Fibroblast of villous mesenchyme (primary cell): ENCODE data around the gene HHEX. TPM values are rescaled to one million over a fixed set of nuclear protein-coding genes. Genes with fewer than 3 reads are reported as not detected.

Experiments
- DNase-seq: peaks from one replicate; pipeline ENCODE4 v3.0.0-alpha.2; 2010; ENCODE audit warnings: low read depth
- H3K4me3 ChIP-seq: 2 replicates; pipeline ENCODE4 v1.5.1; 2011; ENCODE audit warnings: low read depth, mild to moderate bottlenecking, low read length
- total RNA-seq: library from RNA; depleted of rRNA; stranded (reverse); fragments of >200 nt; gene quantifications from 2 replicates; pipeline ENCODE4 v1.2.3, GENCODE V29; 2012
- TF ChIP-seq, protein P1 (sequence below): IDR thresholded peaks from 2 replicates; pipeline ENCODE4 v1.5.1; 2012; ENCODE audit warnings: low read depth, mild to moderate bottlenecking, low read length; ENCODE audit not compliant: insufficient read depth

HHEX gene
- total RNA-seq, 1 donor: 0.43 TPM

- TF ChIP-seq, protein P1, sequence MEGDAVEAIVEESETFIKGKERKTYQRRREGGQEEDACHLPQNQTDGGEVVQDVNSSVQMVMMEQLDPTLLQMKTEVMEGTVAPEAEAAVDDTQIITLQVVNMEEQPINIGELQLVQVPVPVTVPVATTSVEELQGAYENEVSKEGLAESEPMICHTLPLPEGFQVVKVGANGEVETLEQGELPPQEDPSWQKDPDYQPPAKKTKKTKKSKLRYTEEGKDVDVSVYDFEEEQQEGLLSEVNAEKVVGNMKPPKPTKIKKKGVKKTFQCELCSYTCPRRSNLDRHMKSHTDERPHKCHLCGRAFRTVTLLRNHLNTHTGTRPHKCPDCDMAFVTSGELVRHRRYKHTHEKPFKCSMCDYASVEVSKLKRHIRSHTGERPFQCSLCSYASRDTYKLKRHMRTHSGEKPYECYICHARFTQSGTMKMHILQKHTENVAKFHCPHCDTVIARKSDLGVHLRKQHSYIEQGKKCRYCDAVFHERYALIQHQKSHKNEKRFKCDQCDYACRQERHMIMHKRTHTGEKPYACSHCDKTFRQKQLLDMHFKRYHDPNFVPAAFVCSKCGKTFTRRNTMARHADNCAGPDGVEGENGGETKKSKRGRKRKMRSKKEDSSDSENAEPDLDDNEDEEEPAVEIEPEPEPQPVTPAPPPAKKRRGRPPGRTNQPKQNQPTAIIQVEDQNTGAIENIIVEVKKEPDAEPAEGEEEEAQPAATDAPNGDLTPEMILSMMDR: no peak
- H3K4me3 ChIP-seq: no peak overlapping the region
- peak; percentile 36 for DNase-seq
These were observed 32.7 kb upstream of the HHEX start for GRCh38 chr10:92657024-92657423.

DNA sequence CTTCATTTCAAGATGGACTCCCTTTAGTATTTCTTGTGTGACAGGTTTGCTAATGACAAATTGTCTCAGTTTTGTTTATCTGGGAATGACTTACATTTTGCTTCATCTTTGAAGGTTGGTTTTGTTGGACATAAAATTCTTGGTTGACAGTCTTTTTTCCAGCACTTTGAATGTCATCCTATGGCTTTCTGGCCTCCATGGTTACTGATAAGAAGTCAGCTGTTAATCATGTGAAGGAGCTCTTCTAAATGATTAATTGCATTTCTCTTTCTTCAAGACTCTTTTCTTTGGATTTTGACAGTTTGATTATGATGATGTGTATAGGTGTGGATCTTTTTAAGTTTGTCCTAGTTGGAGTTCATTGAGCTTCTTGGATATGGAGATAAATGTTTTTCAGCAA, 26.9 kb upstream of the HHEX start:
- DNase-seq: no peak
- H3K4me3 ChIP-seq: no peak overlapping the region
- TF ChIP-seq, protein P1: no peak

GRCh38 chr10:92664322-92664721, 25.4 kb upstream of the HHEX start:
- DNase-seq: no peak
- no peak overlapping the region for H3K4me3 ChIP-seq
- TF ChIP-seq, protein P1: no peak

DNA sequence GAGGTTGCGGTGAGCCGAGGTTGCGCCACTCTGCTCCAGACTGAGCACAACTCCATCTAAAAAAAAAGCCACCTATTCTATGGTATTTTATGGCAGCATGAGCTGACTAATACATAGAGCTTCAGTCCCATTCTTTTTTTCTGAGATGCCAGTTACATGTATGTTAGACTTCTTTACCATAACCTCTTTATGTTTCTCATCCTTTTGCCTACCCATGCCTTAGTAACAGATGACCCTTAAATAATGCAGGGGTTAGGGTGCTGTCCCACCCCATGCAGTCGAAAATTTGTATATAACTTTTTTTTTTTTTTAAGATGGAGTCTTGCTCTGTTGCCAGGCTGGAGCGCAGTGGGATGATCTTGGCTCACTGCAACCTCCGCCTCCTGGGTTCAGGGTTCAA, 22.7 kb upstream of the HHEX start:
- no peak for DNase-seq
- TF ChIP-seq, protein P1: no peak
- no peak overlapping the region for H3K4me3 ChIP-seq

DNA sequence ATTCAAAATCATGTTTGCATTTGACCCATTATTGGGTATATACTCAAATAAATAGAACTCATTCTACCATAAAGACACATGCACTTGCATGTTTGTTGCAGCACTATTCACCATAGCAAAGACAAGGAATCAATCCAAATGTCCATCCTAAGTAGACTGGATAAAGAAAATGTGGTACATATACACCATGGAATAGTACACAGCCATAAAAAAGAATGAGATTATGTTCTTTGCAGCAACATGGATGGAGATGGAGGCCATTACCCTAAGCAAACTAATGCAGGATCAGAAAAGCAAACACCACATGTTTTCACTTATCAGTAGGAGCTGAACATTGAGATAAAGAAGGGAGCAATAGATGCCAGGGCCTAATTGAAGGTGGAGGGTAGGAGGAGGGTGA, 12.0 kb upstream of the HHEX start:
- DNase-seq: no peak
- H3K4me3 ChIP-seq: no peak overlapping the region
- TF ChIP-seq, protein P1: no peak

- TF ChIP-seq, protein P1: no peak
- no peak overlapping the region for H3K4me3 ChIP-seq
- DNase-seq: no peak
These were observed 11.5 kb upstream of the HHEX start for GRCh38 chr10:92678206-92678605.

- TF ChIP-seq, protein P1: no peak
- no peak overlapping the region for H3K4me3 ChIP-seq
- DNase-seq: no peak
These were observed 8.4 kb upstream of the HHEX start for GRCh38 chr10:92681306-92681834.
